ENCODE data around the gene CNGA3.

CNGA3 gene

DNA sequence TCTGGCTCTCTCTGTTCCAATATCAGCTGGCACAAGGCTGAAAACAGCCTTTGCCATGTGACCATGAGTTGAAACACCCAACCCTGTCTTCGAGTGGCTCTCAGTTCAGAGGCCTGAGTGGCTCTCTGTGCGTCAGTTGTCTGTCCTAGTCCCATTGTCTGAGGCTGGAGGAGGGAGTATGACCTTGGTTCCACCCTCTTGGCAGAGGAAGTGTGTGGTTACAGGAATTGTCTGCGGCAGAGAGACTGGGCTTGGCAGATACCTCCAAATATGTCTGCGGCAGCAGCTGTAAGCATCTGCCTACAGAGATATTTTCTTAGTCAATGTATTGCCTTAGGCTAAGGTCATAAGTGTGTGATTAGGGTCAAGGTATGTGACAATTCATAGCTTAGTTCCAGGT, 32.6 kb downstream of the CNGA3 start:
- peak; percentile 6 for DNase-seq

DNA sequence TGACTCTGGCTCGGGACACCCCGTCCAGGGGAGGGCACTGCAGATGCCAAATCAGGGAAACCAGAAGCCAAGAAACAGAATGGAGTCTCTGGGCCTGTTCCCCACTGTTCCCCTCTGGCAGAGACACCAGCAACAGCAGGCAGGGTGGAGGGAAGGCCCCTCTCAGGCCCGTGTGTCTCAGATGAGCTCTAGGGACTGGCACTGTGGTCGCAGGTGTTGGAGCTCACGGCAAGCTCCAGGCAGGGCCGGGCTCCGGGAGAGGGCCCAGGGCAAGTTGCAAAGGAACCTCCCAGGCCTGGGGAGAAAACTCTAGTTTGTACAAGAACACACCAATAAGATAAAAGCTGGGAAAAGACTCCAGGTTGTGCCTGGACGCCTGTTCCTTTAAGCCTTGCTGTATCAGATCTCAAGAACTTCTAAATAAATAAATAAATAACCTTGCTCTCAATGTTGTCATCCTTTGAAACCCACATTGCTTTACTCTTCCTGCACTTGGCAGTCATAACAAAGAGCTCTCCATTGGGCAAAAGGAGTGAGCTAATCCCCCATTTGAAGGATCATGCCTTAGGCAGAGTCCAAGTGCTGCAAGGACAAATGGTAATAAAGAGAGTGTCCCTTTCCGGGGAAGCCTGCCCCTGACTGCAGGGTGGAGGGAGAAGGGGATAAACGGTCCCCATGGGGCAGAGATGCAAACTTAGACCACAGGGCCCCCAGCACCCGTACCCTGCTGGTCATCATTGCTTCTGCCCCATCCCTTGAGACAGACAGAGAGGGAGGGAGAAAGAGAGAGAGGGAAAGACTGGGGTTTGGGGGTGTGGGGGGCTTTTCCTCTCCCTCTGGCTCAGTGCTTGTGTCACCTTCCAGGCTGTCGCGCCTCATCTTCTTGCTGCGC, 33.3 kb downstream of the CNGA3 start:
- no peak for DNase-seq

DNA sequence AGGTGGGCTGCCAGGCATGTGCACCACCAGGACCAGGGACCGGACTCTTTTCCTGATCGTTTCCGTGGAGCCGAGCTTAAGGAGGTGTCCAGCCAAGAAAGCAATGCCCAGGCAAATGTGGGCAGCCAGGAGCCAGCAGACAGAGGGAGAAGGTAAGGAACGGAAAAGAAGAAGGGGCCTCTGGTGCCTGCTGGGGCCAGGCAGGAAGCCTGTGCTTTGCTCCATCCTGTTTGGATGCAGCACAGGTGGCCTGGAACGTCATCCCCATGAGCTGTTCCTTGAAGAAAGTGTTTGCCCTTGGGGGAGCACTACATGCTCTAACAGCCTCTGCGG, 33.9 kb downstream of the CNGA3 start:
- no peak for DNase-seq

DNA sequence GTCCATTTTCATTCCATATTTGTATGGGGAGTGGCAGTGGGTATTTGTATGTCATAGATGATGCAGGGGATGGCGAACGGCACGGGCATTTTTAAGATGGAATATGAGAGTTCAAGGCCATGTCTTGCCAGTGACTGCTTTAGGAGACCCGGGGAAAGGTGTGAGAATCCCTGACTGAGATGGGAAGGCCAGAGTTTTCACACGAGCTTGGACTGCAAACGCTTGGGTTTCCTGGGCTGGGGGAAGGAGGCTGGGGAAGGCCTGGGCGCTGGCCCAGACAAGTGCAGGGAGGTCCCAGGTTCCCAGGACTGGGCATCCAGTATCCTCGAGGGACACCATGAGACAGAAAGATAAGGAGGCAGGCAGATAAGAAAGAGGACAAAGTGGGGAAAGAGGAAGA, 35.2 kb downstream of the CNGA3 start:
- no peak for DNase-seq

DNA sequence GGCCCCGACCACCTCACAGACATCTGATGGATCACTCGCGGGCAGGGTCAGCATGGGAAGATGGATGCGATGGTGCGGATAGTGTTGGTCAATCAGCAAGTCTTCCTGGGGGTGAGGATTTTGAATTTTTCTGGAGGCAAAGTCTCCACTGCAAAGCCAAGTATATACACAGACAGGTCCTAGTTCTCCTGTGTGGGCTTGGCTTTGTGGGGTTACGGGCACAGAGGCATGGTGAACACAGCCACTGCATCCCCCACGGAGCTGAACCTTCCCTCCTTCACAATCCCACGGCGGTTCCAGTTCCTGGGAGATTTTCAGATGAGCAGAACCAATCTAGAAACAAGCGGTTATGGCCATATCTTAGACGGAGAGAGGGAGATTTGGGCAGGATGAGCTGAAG, 35.8 kb downstream of the CNGA3 start:
- DNase-seq: no peak

DNA sequence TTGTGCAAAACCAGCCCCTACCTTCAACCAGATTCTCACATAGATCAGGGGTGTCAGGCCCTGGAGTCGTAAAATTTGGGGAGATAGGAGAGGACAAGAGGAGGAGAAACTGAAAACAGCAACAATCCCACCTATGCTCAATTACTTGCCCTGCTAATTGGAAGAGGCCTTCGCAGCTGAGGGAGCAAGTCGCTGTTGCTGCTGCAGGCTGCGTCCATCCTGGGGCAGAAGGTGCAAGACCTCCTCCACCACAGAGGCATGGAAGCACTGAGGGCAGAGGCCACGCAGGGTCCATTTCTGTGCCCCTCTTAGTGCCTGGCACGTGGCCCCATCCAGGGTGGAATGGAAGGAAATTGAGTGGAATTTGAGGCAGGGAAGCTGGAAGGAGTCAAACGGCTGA, 36.5 kb downstream of the CNGA3 start:
- DNase-seq: no peak

DNA sequence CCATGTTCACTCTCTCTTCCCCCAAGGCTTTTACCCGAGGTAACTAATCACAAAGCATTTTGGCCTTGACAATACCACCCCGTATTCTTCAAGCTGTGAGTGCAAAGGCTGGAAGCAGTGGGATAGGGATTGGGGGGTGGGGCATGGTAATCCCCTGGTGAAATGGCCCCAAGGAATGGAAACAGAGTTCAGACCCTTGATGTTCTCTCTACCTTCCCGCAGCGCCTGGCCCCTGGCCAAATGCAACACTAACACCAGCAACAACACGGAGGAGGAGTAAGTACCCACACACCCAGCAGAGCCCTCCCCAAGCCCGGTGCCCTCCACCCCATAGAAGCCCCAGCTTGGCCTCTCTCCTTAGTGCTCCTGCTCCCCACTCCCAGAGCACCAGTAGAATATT, 36.9 kb downstream of the CNGA3 start:
- no peak for DNase-seq

DNA sequence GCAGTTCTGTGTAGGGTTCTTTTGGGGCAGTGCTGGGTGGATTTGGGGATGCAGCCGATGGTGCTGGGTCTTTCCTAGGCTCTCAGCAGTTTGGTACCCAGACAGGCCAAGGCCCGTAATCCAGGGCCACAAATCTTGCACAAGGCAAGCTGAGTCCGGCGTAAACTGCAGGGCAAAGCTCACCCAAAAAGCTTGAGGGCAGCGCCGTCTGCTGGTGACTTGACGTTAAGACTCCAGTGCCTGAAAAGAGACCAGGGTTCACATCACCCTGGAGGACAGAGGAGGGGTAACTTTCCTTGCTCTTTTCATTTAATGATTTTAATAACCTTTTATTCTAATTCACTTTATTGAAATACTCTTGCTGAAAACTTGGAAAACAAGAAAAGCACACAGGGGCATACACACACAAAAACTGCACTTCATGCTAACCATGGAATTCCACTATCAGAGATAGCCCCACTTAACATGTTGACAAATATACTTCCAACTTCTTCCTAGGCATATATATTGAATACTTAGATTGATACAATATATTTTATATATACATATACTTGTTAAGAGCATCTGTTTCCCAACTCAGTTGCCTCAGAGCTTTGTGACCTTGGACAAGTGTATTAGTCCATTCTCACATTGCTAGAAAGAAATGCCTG, 38.9 kb downstream of the CNGA3 start:
- DNase-seq: peak; percentile 37

DNA sequence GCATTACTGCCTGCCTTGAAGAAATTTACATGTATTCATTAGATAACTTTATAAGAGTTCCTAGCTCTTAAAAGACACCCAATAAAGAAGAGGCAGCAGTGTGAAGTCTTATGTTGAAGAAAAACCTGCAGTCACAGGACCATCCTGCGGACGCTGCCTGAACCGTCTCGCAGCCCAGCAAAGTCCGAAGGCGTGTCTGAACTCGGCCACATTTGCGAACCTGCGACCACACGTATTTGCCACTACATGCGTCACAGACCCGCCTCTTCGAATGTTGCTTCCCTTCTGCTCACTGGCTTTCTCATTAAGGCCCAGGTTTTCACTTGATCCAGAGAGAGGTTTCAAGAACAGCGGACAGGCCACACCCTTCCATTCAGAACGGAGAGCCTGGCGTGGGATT, 41.2 kb downstream of the CNGA3 start:
- DNase-seq: no peak

DNA sequence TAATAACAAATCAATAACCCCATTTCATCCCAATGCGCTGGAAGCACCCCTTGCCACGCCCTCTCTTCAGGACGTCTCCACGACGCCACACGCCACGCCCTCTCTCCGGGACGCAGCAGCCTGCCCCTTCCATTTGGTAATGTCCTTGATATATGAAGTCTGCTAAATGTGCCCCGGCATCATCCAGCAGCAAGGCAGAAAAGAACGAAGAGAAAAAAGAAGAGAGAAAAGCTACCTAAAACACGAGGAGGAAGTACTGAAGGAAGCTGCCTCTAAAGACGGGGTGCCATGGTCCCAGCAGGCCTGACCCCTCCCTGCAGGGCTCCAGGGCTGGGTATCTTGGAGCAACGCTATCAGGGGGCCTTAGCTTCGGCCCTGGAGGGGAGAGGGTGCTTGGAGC, 41.8 kb downstream of the CNGA3 start:
- no peak for DNase-seq

DNA sequence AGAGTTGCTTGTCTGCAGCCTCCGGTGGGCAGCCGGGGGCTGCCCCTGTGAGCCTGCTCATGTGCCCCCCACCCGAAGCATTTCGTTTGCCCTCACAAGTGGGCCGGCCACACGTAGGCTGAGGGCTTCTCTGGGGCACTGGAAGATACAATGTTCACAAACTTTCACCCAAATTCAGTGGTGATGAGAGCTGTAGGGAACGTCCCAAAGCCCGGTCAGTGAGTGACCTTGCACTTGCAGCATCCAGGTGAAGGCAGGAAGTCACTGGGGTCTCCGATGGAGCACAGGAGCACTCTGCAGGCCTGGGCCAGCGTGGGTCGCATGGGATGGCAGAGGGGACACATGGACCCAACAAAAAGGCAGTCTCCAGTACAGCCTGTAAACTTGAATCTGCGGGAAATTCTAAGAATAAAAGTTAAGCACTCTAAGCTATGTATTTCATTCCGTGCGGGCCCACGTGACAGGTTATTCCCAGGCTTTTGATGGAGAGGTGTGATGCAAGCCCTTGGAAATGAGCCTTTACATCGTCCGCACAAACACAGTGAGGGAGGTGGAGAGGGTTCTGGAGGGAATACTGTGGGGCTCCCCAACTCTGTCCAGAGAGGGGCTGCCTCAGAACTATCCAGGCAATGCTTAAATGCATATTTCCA, 42.5 kb downstream of the CNGA3 start:
- no peak for DNase-seq

DNA sequence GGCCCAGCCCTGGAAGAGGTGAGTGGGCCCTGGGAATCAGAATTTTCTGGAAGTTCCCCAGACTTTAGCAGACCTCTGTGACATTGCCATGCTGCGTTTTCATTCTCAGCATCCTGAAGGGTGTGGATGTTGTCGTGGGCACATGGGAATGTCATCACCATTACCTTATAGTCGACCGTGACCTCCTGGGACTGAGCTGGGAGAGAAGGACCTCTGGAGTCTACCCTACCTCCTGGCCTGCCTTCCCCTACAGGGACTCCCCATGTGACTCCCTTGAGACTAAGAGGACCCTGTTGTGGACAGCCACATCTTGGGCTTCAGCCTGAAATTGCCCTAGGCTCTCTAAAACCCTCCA, 43.0 kb downstream of the CNGA3 start:
- DNase-seq: no peak

DNA sequence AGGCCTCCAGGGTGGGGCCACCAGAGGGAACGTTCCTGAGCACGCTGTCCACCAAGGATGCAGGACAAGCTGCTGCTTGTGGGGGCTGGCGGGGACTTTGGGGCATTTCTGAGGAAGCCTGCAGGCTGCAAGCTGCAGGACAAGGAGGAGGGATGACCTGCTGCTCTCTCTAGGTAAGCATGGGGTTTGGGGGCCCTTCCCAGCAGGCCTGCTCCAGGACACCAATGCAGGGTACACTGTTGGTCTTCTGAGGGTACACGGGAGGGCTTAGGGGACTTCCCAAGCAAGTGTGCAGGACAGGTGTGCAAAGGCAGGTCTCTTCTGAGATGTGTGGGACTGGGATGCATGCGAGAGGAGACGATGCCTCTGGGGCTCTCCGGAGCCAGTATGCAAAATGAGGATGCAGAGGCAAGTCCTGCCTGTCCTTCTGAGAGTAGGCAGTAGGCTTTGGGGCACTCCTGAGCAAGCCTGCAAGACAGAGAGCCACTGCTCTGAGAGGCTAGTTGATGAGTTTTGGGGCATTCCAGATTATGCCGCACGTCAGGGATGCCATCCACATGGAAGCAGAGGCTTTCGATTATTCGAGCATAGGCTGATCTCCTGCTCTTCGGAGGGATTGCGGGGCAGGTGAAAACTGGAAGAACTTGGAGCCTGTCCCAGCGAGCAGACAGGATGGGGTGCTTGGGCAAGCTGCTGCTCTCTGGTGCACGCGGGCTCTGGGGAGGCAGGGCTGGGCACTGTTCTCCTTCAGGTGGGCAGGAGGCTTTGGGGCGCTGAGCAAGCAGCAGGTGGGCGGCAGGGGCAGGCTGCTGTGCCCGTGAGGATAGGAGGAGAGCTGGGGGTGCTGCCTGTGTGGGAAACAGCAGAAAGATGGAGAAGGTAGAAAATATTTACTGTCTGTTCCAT, 44.6 kb downstream of the CNGA3 start:
- DNase-seq: no peak

DNA sequence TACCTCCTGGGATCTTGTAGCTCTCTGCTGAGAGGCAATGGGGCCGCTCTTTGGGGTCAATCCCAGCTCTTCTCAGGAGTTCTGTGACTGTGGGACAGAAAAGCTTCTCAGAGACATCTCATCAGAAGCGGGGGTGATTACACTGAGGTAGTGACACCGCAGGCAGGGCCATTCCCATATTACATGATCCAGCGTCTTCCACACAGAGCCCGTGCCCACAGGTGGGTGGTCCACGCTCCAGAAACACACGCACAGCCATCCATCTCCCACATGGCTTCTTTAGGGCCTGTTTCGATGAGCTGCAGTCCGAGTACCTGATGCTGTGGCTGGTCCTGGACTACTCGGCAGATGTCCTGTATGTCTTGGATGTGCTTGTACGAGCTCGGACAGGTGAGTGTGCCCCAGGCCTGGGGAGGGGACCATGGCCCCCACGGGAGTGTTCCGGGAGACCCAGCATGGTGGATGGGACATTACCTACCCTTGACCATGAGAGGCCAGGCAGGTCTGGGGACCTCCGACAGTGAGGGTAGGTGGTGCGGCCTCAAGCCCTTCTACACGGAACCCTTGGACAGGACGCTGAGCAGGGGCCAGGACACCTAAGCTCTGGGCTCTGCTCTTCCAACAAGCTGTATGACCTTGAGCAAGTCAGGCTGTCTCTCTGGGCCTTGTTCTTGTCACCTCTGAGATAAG, 45.5 kb downstream of the CNGA3 start:
- no peak for DNase-seq

DNA sequence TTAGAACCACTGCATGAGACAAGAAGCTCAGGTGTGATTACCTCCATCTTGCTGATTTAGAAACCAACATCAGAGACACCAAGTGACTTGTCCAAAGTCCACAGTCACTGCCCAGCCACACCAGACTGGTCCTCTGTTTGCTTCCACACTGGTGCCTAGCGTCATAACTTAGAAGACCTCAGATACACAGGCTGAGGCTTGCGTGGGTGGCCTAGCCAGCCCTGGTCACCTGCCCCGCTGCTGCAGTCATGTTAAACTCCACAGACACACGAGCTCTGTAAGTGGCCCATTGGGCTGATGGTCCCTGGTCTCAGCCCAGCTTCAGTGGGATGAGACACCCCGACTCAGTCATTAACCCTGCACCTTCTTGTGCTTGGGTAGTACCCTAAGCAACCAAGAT, 47.1 kb downstream of the CNGA3 start:
- no peak for DNase-seq

DNA sequence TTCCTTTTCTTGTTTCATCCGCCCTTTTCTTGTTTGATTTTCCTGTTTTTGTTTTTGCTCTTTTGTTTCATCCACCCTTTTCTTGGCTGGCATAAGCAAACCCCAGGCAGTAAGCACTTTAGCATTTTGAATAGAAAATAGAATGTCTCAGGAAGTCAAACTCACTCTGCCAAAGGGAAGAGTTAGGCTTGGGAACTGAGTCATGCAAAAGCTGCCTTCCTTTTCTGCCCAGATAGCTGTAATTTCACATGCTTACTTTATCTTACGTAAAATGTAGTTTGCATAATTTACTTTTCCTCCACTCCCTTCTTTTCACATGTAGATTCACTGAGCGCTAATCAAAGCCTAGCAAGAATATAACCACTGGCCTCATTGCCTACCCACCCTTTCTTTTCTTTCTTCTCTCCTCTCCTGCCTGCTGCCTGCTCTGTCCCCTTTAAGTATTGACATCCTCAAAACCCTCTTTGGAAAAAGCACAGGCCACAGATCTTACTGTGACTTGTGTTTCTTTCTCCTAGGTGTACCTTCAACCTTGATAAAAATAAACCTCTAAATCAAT, 48.4 kb downstream of the CNGA3 start:
- no peak for DNase-seq

DNA sequence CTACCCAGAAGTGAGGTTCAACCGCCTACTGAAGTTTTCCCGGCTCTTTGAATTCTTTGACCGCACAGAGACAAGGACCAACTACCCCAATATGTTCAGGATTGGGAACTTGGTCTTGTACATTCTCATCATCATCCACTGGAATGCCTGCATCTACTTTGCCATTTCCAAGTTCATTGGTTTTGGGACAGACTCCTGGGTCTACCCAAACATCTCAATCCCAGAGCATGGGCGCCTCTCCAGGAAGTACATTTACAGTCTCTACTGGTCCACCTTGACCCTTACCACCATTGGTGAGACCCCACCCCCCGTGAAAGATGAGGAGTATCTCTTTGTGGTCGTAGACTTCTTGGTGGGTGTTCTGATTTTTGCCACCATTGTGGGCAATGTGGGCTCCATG, 49.7 kb downstream of the CNGA3 start:
- DNase-seq: no peak

DNA sequence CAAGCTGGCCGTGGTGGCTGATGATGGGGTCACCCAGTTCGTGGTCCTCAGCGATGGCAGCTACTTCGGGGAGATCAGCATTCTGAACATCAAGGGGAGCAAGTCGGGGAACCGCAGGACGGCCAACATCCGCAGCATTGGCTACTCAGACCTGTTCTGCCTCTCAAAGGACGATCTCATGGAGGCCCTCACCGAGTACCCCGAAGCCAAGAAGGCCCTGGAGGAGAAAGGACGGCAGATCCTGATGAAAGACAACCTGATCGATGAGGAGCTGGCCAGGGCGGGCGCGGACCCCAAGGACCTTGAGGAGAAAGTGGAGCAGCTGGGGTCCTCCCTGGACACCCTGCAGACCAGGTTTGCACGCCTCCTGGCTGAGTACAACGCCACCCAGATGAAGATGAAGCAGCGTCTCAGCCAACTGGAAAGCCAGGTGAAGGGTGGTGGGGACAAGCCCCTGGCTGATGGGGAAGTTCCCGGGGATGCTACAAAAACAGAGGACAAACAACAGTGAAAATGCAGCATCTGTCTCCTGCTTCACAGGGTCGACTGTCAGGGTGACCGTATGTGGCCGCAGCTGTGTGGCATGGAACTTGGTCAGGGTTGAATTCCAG, 50.6 kb downstream of the CNGA3 start:
- DNase-seq: no peak

DNA sequence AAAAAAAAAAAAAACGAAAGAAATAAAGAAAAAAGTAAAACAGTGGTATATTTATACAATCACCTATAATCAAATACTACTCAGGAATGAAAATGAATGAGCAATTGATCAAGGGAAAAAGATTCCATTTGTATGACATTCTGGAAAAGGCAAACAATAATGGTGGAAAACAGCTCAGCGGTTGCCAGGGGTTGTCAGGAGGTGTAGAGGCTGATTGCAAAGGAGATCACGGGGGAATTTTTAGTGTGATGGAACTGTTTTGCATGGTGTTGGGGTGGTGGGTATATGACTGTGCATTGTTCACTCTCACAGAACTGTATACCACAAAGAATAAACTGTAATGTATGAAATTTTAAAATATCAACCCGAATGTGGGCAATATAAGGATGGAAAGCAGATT, 52.9 kb downstream of the CNGA3 start:
- no peak for DNase-seq

DNA sequence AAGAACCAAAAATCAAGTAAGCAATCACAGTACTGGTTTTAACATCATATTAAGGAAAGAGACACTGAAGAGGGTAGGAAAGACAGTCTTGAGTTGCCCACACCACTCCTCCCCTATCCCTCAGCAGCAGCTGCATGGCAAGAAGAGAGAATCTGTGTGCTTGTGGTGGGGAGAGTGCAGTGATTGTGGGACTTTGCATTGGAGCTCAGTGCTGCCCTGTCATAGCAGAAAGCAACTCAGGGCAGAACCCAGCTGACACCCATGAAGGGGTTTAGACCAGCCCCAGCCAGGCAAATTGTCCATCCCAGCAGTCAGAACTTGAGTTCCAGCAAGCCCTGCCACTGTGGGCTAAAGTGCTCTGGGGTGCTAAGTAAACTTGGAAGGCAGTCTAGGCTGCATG, 57.6 kb downstream of the CNGA3 start:
- no peak for DNase-seq

DNA sequence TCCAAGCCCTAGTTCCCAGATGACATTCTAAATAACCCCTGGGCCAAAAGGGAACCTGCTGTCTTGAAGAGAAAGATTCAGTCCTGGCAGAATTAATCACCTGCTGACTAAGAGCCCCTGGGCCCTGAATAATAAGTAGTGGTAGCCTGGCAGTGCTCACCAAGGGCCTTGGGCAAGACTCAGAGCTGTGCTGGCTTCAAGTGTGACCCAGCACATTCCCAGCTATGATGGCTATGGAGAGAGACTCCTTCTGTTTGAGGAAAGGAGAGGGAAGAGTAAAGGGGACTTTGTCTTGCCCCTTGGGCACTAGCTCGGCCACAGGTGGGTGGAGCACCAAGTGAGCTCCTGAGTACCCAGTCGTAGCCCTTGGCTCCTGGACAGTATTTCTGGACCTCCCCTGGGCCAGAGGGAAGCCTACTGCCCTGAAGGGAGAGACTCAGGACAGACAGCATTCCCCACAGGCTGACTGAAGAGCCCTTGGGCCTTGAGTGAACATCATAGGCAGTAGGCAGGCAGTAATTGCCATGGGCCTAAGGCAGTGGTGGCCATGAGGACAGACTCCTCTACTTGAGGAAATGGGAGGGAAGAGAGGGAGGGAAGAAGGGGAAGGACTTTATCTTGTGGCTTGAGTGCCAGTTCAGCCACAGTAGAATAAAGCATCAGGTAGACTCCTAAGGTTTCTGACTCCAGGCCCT, 58.4 kb downstream of the CNGA3 start:
- DNase-seq: no peak

Measured in SHP77 treated with DMSO at 0.1 percent for 48 hours (cell line).